HG03378 (cell line): ENCODE results near the gene UNC45B.
"Not testable (repeated sequence)": the region's sequence is repeated elsewhere in the genome, so short reads cannot be mapped to it uniquely, and the experiment has no call there.

Experiments
- ATAC-seq: cut with Tn5 transposase; IDR thresholded peaks from one replicate; pipeline ENCODE4 v1.9.1; 2021; ENCODE audit warnings: mild to moderate bottlenecking, moderate library complexity; ENCODE audit not compliant: unreplicated experiment

Gene UNC45B

GRCh38 chr17:35147375-35147905, at the start of gene UNC45B:
Gene UNC45B, plus strand, starts transcription at chr17:35147817. Its CDS starts 447 bp downstream, at chr17:35148264.
- no peak for ATAC-seq

GRCh38 chr17:35099908-35100307, 47.7 kb upstream of the UNC45B start:
- no peak for ATAC-seq

GRCh38 chr17:35101036-35101435, 46.6 kb upstream of the UNC45B start:
- ATAC-seq: no peak

- ATAC-seq: no peak
Observed at GRCh38 chr17:35101725-35102124, 45.9 kb upstream of the UNC45B start.

GRCh38 chr17:35103271-35103670, 44.3 kb upstream of the UNC45B start:
- ATAC-seq: no peak

- no peak for ATAC-seq
Observed at GRCh38 chr17:35104844-35105450, 42.7 kb upstream of the UNC45B start.

GRCh38 chr17:35110791-35111190, 36.8 kb upstream of the UNC45B start:
- not testable (repeated sequence) for ATAC-seq

GRCh38 chr17:35116845-35117244, 30.8 kb upstream of the UNC45B start:
- ATAC-seq: no peak

GRCh38 chr17:35117984-35118383, 29.6 kb upstream of the UNC45B start:
- ATAC-seq: no peak

- ATAC-seq: no peak
Observed at GRCh38 chr17:35119370-35120165, 28.0 kb upstream of the UNC45B start, which contains the start of gene RAD51D. Gene RAD51D, minus strand, starts transcription at chr17:35119860. Its CDS starts 247 bp downstream, at chr17:35119613.

- no peak for ATAC-seq
Observed at GRCh38 chr17:35121315-35121714, 26.3 kb upstream of the UNC45B start, which contains the start of gene FNDC8. Gene FNDC8, plus strand, starts transcription at chr17:35121615. Its CDS starts 79 bp downstream, at chr17:35121694.

- no peak for ATAC-seq
Observed at GRCh38 chr17:35127751-35128514, 19.7 kb upstream of the UNC45B start.

- no peak for ATAC-seq
Observed at GRCh38 chr17:35129154-35129972, 18.3 kb upstream of the UNC45B start.

GRCh38 chr17:35129973-35130351, 17.7 kb upstream of the UNC45B start:
- ATAC-seq: no peak

- no peak for ATAC-seq
Observed at GRCh38 chr17:35130392-35130791, 17.2 kb upstream of the UNC45B start.

GRCh38 chr17:35132099-35132498, 15.5 kb upstream of the UNC45B start:
- no peak for ATAC-seq

- ATAC-seq: no peak
Observed at GRCh38 chr17:35132816-35133550, 14.6 kb upstream of the UNC45B start.

GRCh38 chr17:35135322-35135721, 12.3 kb upstream of the UNC45B start:
- ATAC-seq: no peak

GRCh38 chr17:35138218-35138617, 9.4 kb upstream of the UNC45B start:
- ATAC-seq: no peak
